SU-DHL-6 (cell line): ENCODE results near the gene PLCB1.

Experiments used
- H2AFZ ChIP-seq: fragments of 200-600 bp; sonication (generic); 2 replicates; pipeline ENCODE4 v1.6.1; 2014; ENCODE audit warnings: low read depth, mild to moderate bottlenecking, moderate library complexity, mixed read lengths, antibody characterized with exemption, low read length; ENCODE audit not compliant: severe bottlenecking
- H3F3A ChIP-seq: fragments of 200-600 bp; shearing (Covaris generic); 2 replicates; pipeline ENCODE4 v1.6.0; 2016; ENCODE audit warnings: antibody characterized with exemption, mild to moderate bottlenecking; ENCODE audit not compliant: insufficient read depth
- H3K27ac ChIP-seq: fragments of 200-600 bp; sonication (generic); 2 replicates; pipeline ENCODE4 v1.5.1; 2016; ENCODE audit warnings: low read depth, mild to moderate bottlenecking, low read length, moderate library complexity, mixed read lengths
- H3K27me3 ChIP-seq: fragments of 200-600 bp; sonication (generic), shearing (Covaris generic); 2 replicates; pipeline ENCODE4 v1.6.0; 2014; ENCODE audit warnings: mild to moderate bottlenecking, low read length
- H3K36me3 ChIP-seq: fragments of 200-600 bp; sonication (generic); 2 replicates; pipeline ENCODE4 v1.6.1; 2014; ENCODE audit warnings: mild to moderate bottlenecking, low read length, mixed read lengths
- H3K4me2 ChIP-seq: fragments of 300-600, 200-600 bp; shearing (Covaris generic), sonication (generic); 2 replicates; pipeline ENCODE4 v1.6.0; 2014; ENCODE audit warnings: low read length, low read depth, mild to moderate bottlenecking; ENCODE audit not compliant: poor library complexity, severe bottlenecking
- H3K4me3 ChIP-seq: fragments of 200-600 bp; sonication (generic); 2 replicates; pipeline ENCODE4 v1.5.1; 2014; ENCODE audit warnings: antibody characterized with exemption, low read length, mild to moderate bottlenecking, mixed read lengths; ENCODE audit not compliant: insufficient read depth, poor library complexity, severe bottlenecking
- H3K79me2 ChIP-seq: fragments of 200-600 bp; sonication (generic); 2 replicates; pipeline ENCODE4 v1.6.1; 2014; ENCODE audit warnings: mild to moderate bottlenecking, low read length, moderate library complexity; ENCODE audit not compliant: insufficient read depth
- H3K9ac ChIP-seq: fragments of 200-600 bp; sonication (generic); 2 replicates; pipeline ENCODE4 v1.7.0; 2014; ENCODE audit warnings: mild to moderate bottlenecking, low read length
- H3K9me2 ChIP-seq: fragments of 200-600 bp; sonication (generic); replicated peaks from 2 replicates; pipeline ENCODE4 v1.6.1; 2014; ENCODE audit warnings: low read length; ENCODE audit not compliant: insufficient read depth
- H3K9me3 ChIP-seq: fragments of 200-600 bp; sonication (generic); 2 replicates; pipeline ENCODE4 v1.6.1; 2014; ENCODE audit warnings: low read length, mixed read lengths; ENCODE audit not compliant: insufficient read depth
- H4K20me1 ChIP-seq: fragments of 200-600 bp; sonication (generic); 2 replicates; pipeline ENCODE4 v1.6.1; 2014; ENCODE audit warnings: low read depth, mild to moderate bottlenecking, antibody characterized with exemption, low read length, moderate library complexity, mixed read lengths
- CTCF ChIP-seq: fragments of 200-600 bp; sonication (generic); IDR thresholded peaks from one replicate; pipeline ENCODE4 v1.5.1; 2017; ENCODE audit warnings: antibody characterized with exemption, mild to moderate bottlenecking, low read length, moderate library complexity; ENCODE audit not compliant: insufficient read depth, poor library complexity, severe bottlenecking
- EZH2phosphoT487 ChIP-seq: fragments of 200-600 bp; sonication (generic), shearing (Covaris generic); conservative IDR thresholded peaks from 2 replicates; pipeline ENCODE4 v1.6.1; 2018; ENCODE audit warnings: mild to moderate bottlenecking, antibody characterized with exemption, low read length, moderate library complexity, mixed read lengths

The PLCB1 gene

GRCh38 chr20:8318965-8319625 is 187.0 kb downstream of the PLCB1 start:
- H2AFZ ChIP-seq, result no peak overlapping the region
- no peak overlapping the region for H3K4me3 ChIP-seq
- H3F3A ChIP-seq, result no peaks in the 10 kb centered on the region
- H4K20me1 ChIP-seq, result no peaks in the 10 kb centered on the region
- H3K9ac ChIP-seq, result no peak overlapping the region
- H3K27me3 ChIP-seq, result no peaks in the 10 kb centered on the region
- no peaks in the 10 kb centered on the region for H3K79me2 ChIP-seq
- H3K9me3 ChIP-seq, result no peaks in the 10 kb centered on the region
- H3K4me2 ChIP-seq, result no peak overlapping the region
- no peak overlapping the region for H3K27ac ChIP-seq
- TF ChIP-seq EZH2phosphoT487 (no peak), CTCF (no peak)
- H3K36me3 ChIP-seq, result no peaks in the 10 kb centered on the region
- no peaks in the 10 kb centered on the region for H3K9me2 ChIP-seq

GRCh38 chr20:8320306-8320705 is 188.2 kb downstream of the PLCB1 start:
- H3K9me3 ChIP-seq, result no peaks in the 10 kb centered on the region
- H3K4me2 ChIP-seq, result no peak overlapping the region
- H3K36me3 ChIP-seq, result no peaks in the 10 kb centered on the region
- H3K27ac ChIP-seq, result no peak overlapping the region
- no peak overlapping the region for H3K4me3 ChIP-seq
- H3F3A ChIP-seq, result no peaks in the 10 kb centered on the region
- no peak for TF ChIP-seq CTCF
- no peak for TF ChIP-seq EZH2phosphoT487
- H3K9ac ChIP-seq, result no peak overlapping the region
- no peaks in the 10 kb centered on the region for H3K79me2 ChIP-seq
- no peaks in the 10 kb centered on the region for H3K27me3 ChIP-seq
- no peaks in the 10 kb centered on the region for H3K9me2 ChIP-seq
- H2AFZ ChIP-seq, result no peak overlapping the region
- H4K20me1 ChIP-seq, result no peaks in the 10 kb centered on the region

- H3K27me3 ChIP-seq, result no peaks in the 10 kb centered on the region
- H3K9me3 ChIP-seq, result no peaks in the 10 kb centered on the region
- no peaks in the 10 kb centered on the region for H3K79me2 ChIP-seq
- no peak overlapping the region for H3K27ac ChIP-seq
- no peak overlapping the region for H2AFZ ChIP-seq
- H3K9ac ChIP-seq, result no peak overlapping the region
- H3K4me2 ChIP-seq, result no peak overlapping the region
- H3K9me2 ChIP-seq, result no peaks in the 10 kb centered on the region
- H3F3A ChIP-seq, result no peaks in the 10 kb centered on the region
- no peak overlapping the region for H3K4me3 ChIP-seq
- H3K36me3 ChIP-seq, result no peaks in the 10 kb centered on the region
- TF ChIP-seq EZH2phosphoT487 (no peak), CTCF (no peak)
- no peaks in the 10 kb centered on the region for H4K20me1 ChIP-seq
Measured at GRCh38 chr20:8321001-8321400, 188.9 kb downstream of the PLCB1 start.
